HEK293 (cell line): Measurements from ENCODE around the gene PMVK.
A peak's percentile ranks its signal among the peaks of the same experiment; 100 is the strongest.

Experiments
- CTCF ChIA-PET: fragments of 350-600 bp; formaldehyde crosslinking; extraction: SDS; loops from one replicate; lab custom pipeline; 2021; ENCODE audit warnings: antibody characterized with exemption; lab: Yijun Ruan, JAX
- POLR2A ChIA-PET: fragments of 300-600 bp; formaldehyde crosslinking; extraction: SDS; loops from one replicate; lab custom pipeline; 2020; ENCODE audit warnings: antibody characterized with exemption, inconsistent platforms; lab: Yijun Ruan, JAX
- H3K27ac ChIP-seq: fragments of 200-500 bp; sonication (Bioruptor generic); 2 replicates; pipeline ENCODE4 v1.5.1; 2014; ENCODE audit warnings: low read depth, low read length, control low read depth, inconsistent platforms; ENCODE audit errors: extremely low read depth
- H3K36me3 ChIP-seq, 2 experiments: fragments of 200-500 bp in 1 of 2; sonication (Bioruptor generic) in 1 of 2; 1 replicate in 1 of 2; 2 replicates in 1 of 2; pipeline ENCODE4 v1.5.1; 2014 to 2017; ENCODE audit warnings: inconsistent platforms in 2 of 2, low read length in 2 of 2; ENCODE audit not compliant: control insufficient read depth in 2 of 2, insufficient read depth in 1 of 2
- H3K4me1 ChIP-seq: fragments of 200-500 bp; sonication (Bioruptor generic); 2 replicates; pipeline ENCODE4 v1.5.1; 2014; ENCODE audit warnings: mild to moderate bottlenecking, low read length, inconsistent platforms; ENCODE audit not compliant: control insufficient read depth, insufficient read depth
- H3K4me3 ChIP-seq: 2 replicates; pipeline ENCODE4 v1.5.1; 2011; ENCODE audit warnings: low read depth, mild to moderate bottlenecking, control low read depth, low read length, moderate library complexity
- H3K9me3 ChIP-seq: fragments of 200-500 bp; sonication (Bioruptor generic); 2 replicates; pipeline ENCODE4 v1.5.1; 2014; ENCODE audit warnings: low read depth, low read length, inconsistent platforms; ENCODE audit not compliant: control insufficient read depth, insufficient read depth
- GFI1B ChIP-seq: fragments of 450-650 bp; formaldehyde crosslinking; IDR thresholded peaks from 2 replicates; pipeline ENCODE4 v1.5.1; 2016; ENCODE audit warnings: missing biosample characterization, missing genetic modification characterization
- GLIS1 ChIP-seq: fragments of 450-650 bp; formaldehyde crosslinking; IDR thresholded peaks from 2 replicates; pipeline ENCODE4 v1.5.1; 2016; ENCODE audit warnings: missing biosample characterization, missing genetic modification characterization
- HIC1 ChIP-seq: fragments of 450-650 bp; formaldehyde crosslinking; IDR thresholded peaks from 2 replicates; pipeline ENCODE4 v1.5.1; 2016; ENCODE audit warnings: missing biosample characterization, missing genetic modification characterization
- KLF8 ChIP-seq: fragments of 450-650 bp; formaldehyde crosslinking; IDR thresholded peaks from 2 replicates; pipeline ENCODE4 v1.5.1; 2016; ENCODE audit warnings: missing biosample characterization, missing genetic modification characterization
- RBAK ChIP-seq: fragments of 450-650 bp; formaldehyde crosslinking; IDR thresholded peaks from 2 replicates; pipeline ENCODE4 v1.5.1; 2016; ENCODE audit warnings: missing biosample characterization, missing genetic modification characterization
- SP2 ChIP-seq: fragments of 450-650 bp; formaldehyde crosslinking; IDR thresholded peaks from 2 replicates; pipeline ENCODE4 v1.5.1; 2016; ENCODE audit warnings: missing biosample characterization, missing genetic modification characterization
- ZBTB20 ChIP-seq: fragments of 450-650 bp; formaldehyde crosslinking; IDR thresholded peaks from 2 replicates; pipeline ENCODE4 v1.5.1; 2016; ENCODE audit warnings: missing biosample characterization, missing genetic modification characterization
- ZBTB26 ChIP-seq: fragments of 450-650 bp; formaldehyde crosslinking; optimal IDR thresholded peaks from 2 replicates; pipeline ENCODE3; 2016; ENCODE audit warnings: missing biosample characterization, mild to moderate bottlenecking, missing genetic modification characterization
- ZBTB48 ChIP-seq: fragments of 450-650 bp; formaldehyde crosslinking; IDR thresholded peaks from 2 replicates; pipeline ENCODE4 v1.5.1; 2016; ENCODE audit warnings: missing biosample characterization, missing genetic modification characterization
- ZFP37 ChIP-seq: fragments of 450-650 bp; formaldehyde crosslinking; IDR thresholded peaks from 2 replicates; pipeline ENCODE4 v1.5.1; 2016; ENCODE audit warnings: missing biosample characterization, missing genetic modification characterization
- ZFP41 ChIP-seq: fragments of 450-650 bp; formaldehyde crosslinking; IDR thresholded peaks from 2 replicates; pipeline ENCODE4 v1.5.1; 2016; ENCODE audit warnings: missing biosample characterization, missing genetic modification characterization, borderline replicate concordance
- ZNF121 ChIP-seq: fragments of 450-650 bp; formaldehyde crosslinking; IDR thresholded peaks from 2 replicates; pipeline ENCODE4 v1.5.1; 2016; ENCODE audit warnings: missing biosample characterization, missing genetic modification characterization
- ZNF146 ChIP-seq: fragments of 450-650 bp; formaldehyde crosslinking; IDR thresholded peaks from 2 replicates; pipeline ENCODE4 v1.5.1; 2016; ENCODE audit warnings: missing biosample characterization, missing genetic modification characterization
- ZNF155 ChIP-seq: fragments of 450-650 bp; formaldehyde crosslinking; IDR thresholded peaks from 2 replicates; pipeline ENCODE4 v1.5.1; 2016; ENCODE audit warnings: missing biosample characterization, missing genetic modification characterization
- ZNF174 ChIP-seq: fragments of 450-650 bp; formaldehyde crosslinking; IDR thresholded peaks from 2 replicates; pipeline ENCODE4 v1.5.0; 2017; ENCODE audit warnings: missing biosample characterization, mild to moderate bottlenecking, missing genetic modification characterization
- ZNF266 ChIP-seq: fragments of 450-650 bp; formaldehyde crosslinking; IDR thresholded peaks from 2 replicates; pipeline ENCODE4 v1.5.1; 2016; ENCODE audit warnings: missing biosample characterization, missing genetic modification characterization, low read depth
- ZNF341 ChIP-seq: fragments of 450-650 bp; formaldehyde crosslinking; IDR thresholded peaks from 2 replicates; pipeline ENCODE4; 2016; ENCODE audit warnings: low read depth, missing biosample characterization, missing genetic modification characterization
- ZNF354C ChIP-seq: fragments of 450-650 bp; formaldehyde crosslinking; IDR thresholded peaks from 2 replicates; pipeline ENCODE4 v1.5.1; 2016; ENCODE audit warnings: missing biosample characterization, missing genetic modification characterization, low read depth, borderline replicate concordance
- ZNF404 ChIP-seq: fragments of 450-650 bp; formaldehyde crosslinking; IDR thresholded peaks from 2 replicates; pipeline ENCODE4 v1.5.1; 2017; ENCODE audit warnings: missing biosample characterization, missing genetic modification characterization
- ZNF433 ChIP-seq: fragments of 450-650 bp; formaldehyde crosslinking; IDR thresholded peaks from 2 replicates; pipeline ENCODE4 v1.5.1; 2016; ENCODE audit warnings: missing biosample characterization, missing genetic modification characterization, low read depth
- ZNF449 ChIP-seq: fragments of 450-650 bp; formaldehyde crosslinking; IDR thresholded peaks from 2 replicates; pipeline ENCODE4 v1.5.1; 2017; ENCODE audit warnings: missing biosample characterization, mild to moderate bottlenecking, missing genetic modification characterization, moderate library complexity
- ZNF548 ChIP-seq: fragments of 450-650 bp; formaldehyde crosslinking; IDR thresholded peaks from 2 replicates; pipeline ENCODE4 v1.5.1; 2016; ENCODE audit warnings: missing biosample characterization, missing genetic modification characterization
- ZNF560 ChIP-seq: fragments of 450-650 bp; formaldehyde crosslinking; IDR thresholded peaks from 2 replicates; pipeline ENCODE4 v1.5.1; 2017; ENCODE audit warnings: missing biosample characterization, missing genetic modification characterization, borderline replicate concordance
- ZNF596 ChIP-seq: fragments of 450-650 bp; IDR thresholded peaks from 2 replicates; pipeline ENCODE4 v1.5.0; 2018; ENCODE audit warnings: missing biosample characterization, mild to moderate bottlenecking, missing genetic modification characterization, moderate library complexity
- ZNF600 ChIP-seq: fragments of 450-650 bp; formaldehyde crosslinking; IDR thresholded peaks from 2 replicates; pipeline ENCODE4 v1.5.1; 2016; ENCODE audit warnings: missing biosample characterization, missing genetic modification characterization
- ZNF660 ChIP-seq: fragments of 450-650 bp; IDR thresholded peaks from 2 replicates; pipeline ENCODE4 v1.5.1; 2018; ENCODE audit warnings: missing biosample characterization, mild to moderate bottlenecking, missing genetic modification characterization
- ZNF843 ChIP-seq: fragments of 450-650 bp; formaldehyde crosslinking; IDR thresholded peaks from 2 replicates; pipeline ENCODE4 v1.5.1; 2016; ENCODE audit warnings: missing biosample characterization, missing genetic modification characterization
- ZXDB ChIP-seq: fragments of 450-650 bp; formaldehyde crosslinking; IDR thresholded peaks from 2 replicates; pipeline ENCODE4 v1.5.1; 2016; ENCODE audit warnings: missing biosample characterization, missing genetic modification characterization
- TF ChIP-seq, protein P1 (sequence below): fragments of 450-650 bp; formaldehyde crosslinking; IDR thresholded peaks from 2 replicates; pipeline ENCODE4 v1.5.1; 2017; ENCODE audit warnings: missing biosample characterization, missing genetic modification characterization
- TF ChIP-seq, protein P2 (sequence below): fragments of 450-650 bp; formaldehyde crosslinking; IDR thresholded peaks from 2 replicates; pipeline ENCODE4 v1.5.1; 2017; ENCODE audit warnings: missing biosample characterization, missing genetic modification characterization

PMVK gene

GRCh38 chr1:154956544-154956941 is 20.0 kb upstream of the PMVK start:
- H3K4me1 ChIP-seq = peaks cover 5% of the 10 kb centered on the region; the same call in 1 of the 2 replicates
- ChIA-PET POLR2A (interaction anchor here (1.2 to 3.9 kb wide), 9 partner anchors 9 to 397 kb away, joined by 3 to 41 read pairs (median 5); partner anchors contain the start of genes ADAM15, PMVK and SHC1), CTCF (interaction anchor here (0.6 to 3.0 kb wide), 12 partner anchors 9 to 129 kb away, joined by 3 to 10 read pairs (median 6); partner anchors contain the start of genes ADAM15 and FLAD1)
- H3K27ac ChIP-seq = no peak overlapping the region
- H3K9me3 ChIP-seq = no peaks in the 10 kb centered on the region
- TF ChIP-seq ZNF660 (tag by site-specific recombination) = no peak
- no peak for TF ChIP-seq ZBTB26 (tag by site-specific recombination)
- TF ChIP-seq ZNF600 (tag by site-specific recombination) = 0 out of 2 replicates have a peak, but pooled peaks have one; percentile 9
- no peak for TF ChIP-seq GLIS1
- TF ChIP-seq ZNF266 (tag by site-specific recombination) = no peak
- no peak for TF ChIP-seq RBAK (tag by site-specific recombination)
- TF ChIP-seq SP2 (tag by site-specific recombination) = no peak
- no peak for TF ChIP-seq ZNF560 (tag by site-specific recombination)
- peak; percentile 48; the same call in 1 of the 2 replicates for TF ChIP-seq ZBTB20 (tag by site-specific recombination)
- TF ChIP-seq ZXDB (tag by site-specific recombination) = no peak
- no peak for TF ChIP-seq ZNF548 (tag by site-specific recombination)
- no peak for TF ChIP-seq ZNF155
- TF ChIP-seq ZNF404 (tag by site-specific recombination) = no peak
- TF ChIP-seq ZFP37 = no peak
- TF ChIP-seq ZNF174 (tag by site-specific recombination) = no peak
- no peak for TF ChIP-seq ZNF843
- TF ChIP-seq ZNF146 = no peak
- no peak for TF ChIP-seq ZNF433 (tag by site-specific recombination)
- TF ChIP-seq ZNF121 (tag by site-specific recombination) = no peak
- no peak for TF ChIP-seq ZNF596 (tag by site-specific recombination)
- TF ChIP-seq KLF8 (tag by site-specific recombination) = 0 out of 2 replicates have a peak, but pooled peaks have one; percentile 6
- no peak for TF ChIP-seq HIC1 (tag by site-specific recombination)
- TF ChIP-seq, protein P1, sequence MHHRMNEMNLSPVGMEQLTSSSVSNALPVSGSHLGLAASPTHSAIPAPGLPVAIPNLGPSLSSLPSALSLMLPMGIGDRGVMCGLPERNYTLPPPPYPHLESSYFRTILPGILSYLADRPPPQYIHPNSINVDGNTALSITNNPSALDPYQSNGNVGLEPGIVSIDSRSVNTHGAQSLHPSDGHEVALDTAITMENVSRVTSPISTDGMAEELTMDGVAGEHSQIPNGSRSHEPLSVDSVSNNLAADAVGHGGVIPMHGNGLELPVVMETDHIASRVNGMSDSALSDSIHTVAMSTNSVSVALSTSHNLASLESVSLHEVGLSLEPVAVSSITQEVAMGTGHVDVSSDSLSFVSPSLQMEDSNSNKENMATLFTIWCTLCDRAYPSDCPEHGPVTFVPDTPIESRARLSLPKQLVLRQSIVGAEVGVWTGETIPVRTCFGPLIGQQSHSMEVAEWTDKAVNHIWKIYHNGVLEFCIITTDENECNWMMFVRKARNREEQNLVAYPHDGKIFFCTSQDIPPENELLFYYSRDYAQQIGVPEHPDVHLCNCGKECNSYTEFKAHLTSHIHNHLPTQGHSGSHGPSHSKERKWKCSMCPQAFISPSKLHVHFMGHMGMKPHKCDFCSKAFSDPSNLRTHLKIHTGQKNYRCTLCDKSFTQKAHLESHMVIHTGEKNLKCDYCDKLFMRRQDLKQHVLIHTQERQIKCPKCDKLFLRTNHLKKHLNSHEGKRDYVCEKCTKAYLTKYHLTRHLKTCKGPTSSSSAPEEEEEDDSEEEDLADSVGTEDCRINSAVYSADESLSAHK (tag by site-specific recombination) = no peak
- no peak for TF ChIP-seq ZNF354C
- peak; percentile 96 for TF ChIP-seq ZBTB48
- no peak for TF ChIP-seq ZFP41 (tag by site-specific recombination)
- TF ChIP-seq, protein P2, sequence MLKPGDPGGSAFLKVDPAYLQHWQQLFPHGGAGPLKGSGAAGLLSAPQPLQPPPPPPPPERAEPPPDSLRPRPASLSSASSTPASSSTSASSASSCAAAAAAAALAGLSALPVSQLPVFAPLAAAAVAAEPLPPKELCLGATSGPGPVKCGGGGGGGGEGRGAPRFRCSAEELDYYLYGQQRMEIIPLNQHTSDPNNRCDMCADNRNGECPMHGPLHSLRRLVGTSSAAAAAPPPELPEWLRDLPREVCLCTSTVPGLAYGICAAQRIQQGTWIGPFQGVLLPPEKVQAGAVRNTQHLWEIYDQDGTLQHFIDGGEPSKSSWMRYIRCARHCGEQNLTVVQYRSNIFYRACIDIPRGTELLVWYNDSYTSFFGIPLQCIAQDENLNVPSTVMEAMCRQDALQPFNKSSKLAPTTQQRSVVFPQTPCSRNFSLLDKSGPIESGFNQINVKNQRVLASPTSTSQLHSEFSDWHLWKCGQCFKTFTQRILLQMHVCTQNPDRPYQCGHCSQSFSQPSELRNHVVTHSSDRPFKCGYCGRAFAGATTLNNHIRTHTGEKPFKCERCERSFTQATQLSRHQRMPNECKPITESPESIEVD (tag by site-specific recombination) = no peak
- no peak for TF ChIP-seq GFI1B (tag by site-specific recombination)
- TF ChIP-seq ZNF341 (tag by site-specific recombination) = peak; percentile 84
- no peak for TF ChIP-seq ZNF449 (tag by site-specific recombination)
- peaks cover 3 to 22% of the 10 kb centered on the region in 2 experiments for H3K36me3 ChIP-seq
- H3K4me3 ChIP-seq = peak overlapping the region; percentile 59
